Measurements from ENCODE around the gene GUK1.
A peak's percentile ranks its signal among the peaks of the same experiment; 100 is the strongest.

GRCh38 chr1:228102791-228103620, 37.1 kb upstream of the GUK1 start, which contains the start of gene C1orf35:
- TF ChIP-seq YY1 (IDR thresholded peaks at IDR 0.05; ENCODE audit: insufficient read depth, insufficient read length), result peak; percentile 46
- no peak for TF ChIP-seq ZNF274 (IDR thresholded peaks at IDR 0.05; ENCODE audit: low read depth, low read length)
- TF ChIP-seq SUZ12 (IDR thresholded peaks at IDR 0.05; ENCODE audit: extremely low read depth, insufficient read depth, insufficient read length), result no peak
